Psoas muscle (tissue), 8 donors: ENCODE results near the gene TBC1D17. TPM values are rescaled to one million over a fixed set of nuclear protein-coding genes. Genes with fewer than 3 reads are reported as not detected.

Experiments used
- ATAC-seq, 4 donors: fragments of 200-7000 bp; cut with Tn5 transposase; one replicate each; pipeline ENCODE4 v1.9.1; 2020; ENCODE audit warnings: moderate library complexity in 3 of 4, mild to moderate bottlenecking in 2 of 4
- DNase-seq, 2 donors: peaks; one replicate each; pipeline ENCODE4 v3.0.0-alpha.2; 2020
- H3K27ac ChIP-seq: fragments of 200-600 bp; one replicate; pipeline ENCODE4 v1.8.0; 2022
- H3K27me3 ChIP-seq, 3 donors: fragments of 200-600 bp in 1 of 3; one replicate each; pipeline versions ENCODE4 v1.6.1 to v1.8.0; 2013 to 2022; ENCODE audit warnings: low read length in 2 of 3, mild to moderate bottlenecking in 2 of 3, moderate library complexity in 1 of 3; ENCODE audit not compliant: insufficient read depth in 3 of 3
- H3K36me3 ChIP-seq, 2 donors: fragments of 200-600 bp in 1 of 2; one replicate each; pipeline versions ENCODE4 v1.6.1 to v1.8.0; 2013 to 2022; ENCODE audit warnings: low read depth in 1 of 2, mild to moderate bottlenecking in 1 of 2, moderate library complexity in 1 of 2; ENCODE audit not compliant: insufficient read depth in 1 of 2
- H3K4me1 ChIP-seq: fragments of 200-600 bp; one replicate; pipeline ENCODE4 v1.8.0; 2022
- H3K4me3 ChIP-seq: fragments of 200-600 bp; one replicate; pipeline ENCODE4 v1.8.0; 2022; ENCODE audit warnings: mild to moderate bottlenecking
- H3K9me3 ChIP-seq: fragments of 200-600 bp; one replicate; pipeline ENCODE4 v1.8.0; 2022
- CTCF ChIP-seq: fragments of 200-600 bp; IDR thresholded peaks from one replicate; pipeline ENCODE4 v1.8.0; 2022; ENCODE audit warnings: antibody characterized with exemption
- WGBS, 3 donors: extraction: QIAGEN DNeasy Blood & Tissue Kit; methylation state at CpG; one replicate each; pipeline versions ENCODE4 v1.1.6 to v1.1.7; 2013; 5-methylcytosine and 5-hydroxymethylcytosine counted together
- intact Hi-C, 2 donors: fragments of 100-400 bp; cut with DNase I; formaldehyde crosslinking; loops; one replicate each; pipeline versions ENCODE4 v1.11.0 to v1.14.2; 2022
- polyA plus RNA-seq, 3 donors: library from polyadenylated mRNA; stranded (reverse); fragments of 200-250 nt; gene quantifications; one replicate each; pipeline ENCODE4 v1.2.3, GENCODE V29; 2013
- total RNA-seq, 4 donors: library from RNA; stranded (reverse); fragmentation: NEBNext Ultra II Directional in 2 of 4; extraction: Animal tissue kit (Norgen Biotek cat#: 25700) in 2 of 4; gene quantifications; one replicate each; pipeline versions ENCODE4 v1.2.1 to v1.2.4, GENCODE V29; 2021 to 2023
- donor health status: healthy with polysubstance abuse.
- donor health status: DM: no; HTN: no; CAD: no; lungs with moderate emphysema.
- donor health status: Bipolar disorder and iron deficiency.
- donor health status: healthy.
- donor health status: DM: yes; HTN: yes; CAD: no.
- donor health status: DM: no; HTN: no; CAD: no.
- donor health status: DM: no; HTN: no; CAD: no.
- donor health status: DM: yes; HTN: yes; CAD: no.

TBC1D17 gene
- total and polyA plus RNA-seq, 7 donors, result 36.3 to 107 (median 81.8) TPM

- H3K4me3 ChIP-seq, result no peak overlapping the region
- no peaks in the 10 kb centered on the region for H3K9me3 ChIP-seq
- peak; percentile 33 to 67 (median 46) for ATAC-seq
- intact Hi-C loops, result no loop called here
- DNase-seq, result no peak
- 79 to 83% (median 83%) methylated on average over 16 of the region's 16 CpGs for WGBS, 3 donors
- TF ChIP-seq CTCF, result no peak
- H3K27me3 ChIP-seq, result no peaks in the 10 kb centered on the region
- no peak overlapping the region for H3K27ac ChIP-seq
- peaks cover 0 to 48% of the 10 kb centered on the region in 2 donors for H3K36me3 ChIP-seq
- H3K4me1 ChIP-seq, result no peaks in the 10 kb centered on the region
These were observed 29.5 kb downstream of the TBC1D17 start for GRCh38 chr19:49906879-49907564.

- no peak for TF ChIP-seq CTCF
- ATAC-seq, result no peak
- DNase-seq, result no peak
- intact Hi-C loops, result no loop called here
- peaks cover 0 to 57% of the 10 kb centered on the region in 2 donors for H3K36me3 ChIP-seq
- 88 to 94% (median 93%) methylated on average over 23 of the region's 23 CpGs for WGBS, 3 donors
- no peaks in the 10 kb centered on the region for H3K9me3 ChIP-seq
- no peak overlapping the region for H3K4me3 ChIP-seq
- no peak overlapping the region for H3K27ac ChIP-seq
- no peaks in the 10 kb centered on the region for H3K4me1 ChIP-seq
- no peaks in the 10 kb centered on the region for H3K27me3 ChIP-seq
These were observed 30.4 kb downstream of the TBC1D17 start for GRCh38 chr19:49907745-49908446.

GRCh38 chr19:49908480-49909420, 31.2 kb downstream of the TBC1D17 start:
- H3K36me3 ChIP-seq, result peaks cover 0 to 65% of the 10 kb centered on the region in 2 donors
- H3K27me3 ChIP-seq, result no peaks in the 10 kb centered on the region
- H3K27ac ChIP-seq, result no peak overlapping the region
- ATAC-seq (no peak), DNase-seq (no peak)
- WGBS, 3 donors, result 91 to 93% (median 92%) methylated on average over 36 to 37 of the region's 37 CpGs
- intact Hi-C loops, result no loop called here
- no peaks in the 10 kb centered on the region for H3K4me1 ChIP-seq
- H3K4me3 ChIP-seq, result no peak overlapping the region
- TF ChIP-seq CTCF, result no peak
- no peaks in the 10 kb centered on the region for H3K9me3 ChIP-seq

GRCh38 chr19:49910179-49910578, 32.7 kb downstream of the TBC1D17 start:
- Histone ChIP-seq H3K9me3 (no peaks in the 10 kb centered on the region), H3K4me1 (no peaks in the 10 kb centered on the region), H3K27ac (no peak overlapping the region), H3K27me3 (no peaks in the 10 kb centered on the region), H3K36me3 (peaks cover 0 to 71% of the 10 kb centered on the region in 2 donors), H3K4me3 (no peak overlapping the region)
- 77 to 84% (median 79%) methylated on average over 5 of the region's 5 CpGs for WGBS, 3 donors
- intact Hi-C loops, result no loop called here
- DNase-seq (no peak), ATAC-seq (no peak)
- no peak for TF ChIP-seq CTCF
